Lung (tissue), 12 donors: Measurements from ENCODE around the gene PAX1. TPM values are rescaled to one million over a fixed set of nuclear protein-coding genes. Genes with fewer than 3 reads are reported as not detected.

Source experiments
- ATAC-seq: fragments of 200-7000 bp; cut with Tn5 transposase; one replicate; pipeline ENCODE4 v1.9.1; 2020; ENCODE audit warnings: moderate number of reproducible peaks; ENCODE audit not compliant: insufficient read depth, low FRiP score
- DNase-seq, 3 donors: peaks; one replicate each; pipeline ENCODE4 v3.0.0-alpha.2; 2013 to 2017
- H3K27ac ChIP-seq, 2 donors: one replicate each; pipeline ENCODE4 v1.5.1; 2013; ENCODE audit warnings: mild to moderate bottlenecking in 2 of 2, moderate library complexity in 2 of 2, control low read depth in 1 of 2, inconsistent platforms in 1 of 2, low read depth in 1 of 2, low read length in 1 of 2
- H3K27me3 ChIP-seq, 3 donors: one replicate each; pipeline ENCODE4 v1.5.1; 2013; ENCODE audit warnings: low read length in 2 of 3; ENCODE audit not compliant: control insufficient read depth in 3 of 3, insufficient read depth in 3 of 3
- H3K36me3 ChIP-seq, 4 donors: one replicate each; pipeline ENCODE4 v1.5.1; 2013; ENCODE audit warnings: low read length in 4 of 4, mild to moderate bottlenecking in 1 of 4, moderate library complexity in 1 of 4; ENCODE audit not compliant: control insufficient read depth in 4 of 4, insufficient read depth in 4 of 4
- H3K4me1 ChIP-seq, 5 donors: one replicate each; pipeline ENCODE4 v1.5.1; 2013; ENCODE audit warnings: low read length in 5 of 5, mild to moderate bottlenecking in 2 of 5, moderate library complexity in 1 of 5; ENCODE audit not compliant: control insufficient read depth in 5 of 5, insufficient read depth in 5 of 5
- H3K4me3 ChIP-seq: one replicate; pipeline ENCODE4 v1.5.1; 2013; ENCODE audit warnings: mild to moderate bottlenecking, control low read depth, moderate library complexity
- H3K9ac ChIP-seq, 2 donors: one replicate each; pipeline ENCODE4 v1.5.1; 2013; ENCODE audit warnings: low read length in 2 of 2, control low read depth in 1 of 2; ENCODE audit not compliant: insufficient read depth in 1 of 2
- H3K9me3 ChIP-seq, 4 donors: one replicate each; pipeline ENCODE4 v1.5.1; 2013; ENCODE audit warnings: low read length in 3 of 4, mild to moderate bottlenecking in 1 of 4, moderate library complexity in 1 of 4; ENCODE audit not compliant: control insufficient read depth in 4 of 4, insufficient read depth in 3 of 4
- WGBS, 2 donors: extraction: QIAGEN DNeasy Blood & Tissue Kit; methylation state at CpG; one replicate each; pipeline ENCODE4 v1.1.7; 2013; 5-methylcytosine and 5-hydroxymethylcytosine counted together
- polyA plus RNA-seq, 2 donors: library from polyadenylated mRNA; stranded (reverse); fragments of 200-250 nt; gene quantifications; one replicate each; pipeline ENCODE4 v1.2.1, GENCODE V29; 2013
- total RNA-seq, 2 donors: library from RNA; depleted of rRNA in 1 of 2; stranded (reverse); fragments of >200 nt in 1 of 2; gene quantifications; one replicate each; pipeline ENCODE4 v1.2.1, GENCODE V29; 2014 to 2021
- TF ChIP-seq, protein P1 (sequence below): IDR thresholded peaks from 2 replicates; pipeline ENCODE4 v1.5.1; 2012; ENCODE audit warnings: mild to moderate bottlenecking; ENCODE audit errors: control extremely low read depth, extremely low read depth
- donor health status: control.
- donor health status: control.
- donor health status: Bipolar disorder and iron deficiency.
- donor health status: healthy.
- donor health status: DM: yes; HTN: yes; CAD: no.

PAX1 gene
- total and polyA plus RNA-seq, 4 donors, result 0.05 to 0.14 (median 0.06) TPM; not detected in 1

GRCh38 chr20:21710341-21710740 is 4.9 kb downstream of the PAX1 start:
- Histone ChIP-seq H3K9ac (no peak overlapping the region), H3K9me3 (peaks cover 0 to 16% (median 0%) of the 10 kb centered on the region in 4 donors), H3K4me1 (no peaks in the 10 kb centered on the region), H3K27ac (no peak overlapping the region), H3K36me3 (no peaks in the 10 kb centered on the region), H3K4me3 (no peak overlapping the region), H3K27me3 (peaks cover 36 to 93% (median 84%) of the 10 kb centered on the region in 3 donors)
- DNase-seq, result no peak
- no peak for ATAC-seq
- TF ChIP-seq, protein P1, sequence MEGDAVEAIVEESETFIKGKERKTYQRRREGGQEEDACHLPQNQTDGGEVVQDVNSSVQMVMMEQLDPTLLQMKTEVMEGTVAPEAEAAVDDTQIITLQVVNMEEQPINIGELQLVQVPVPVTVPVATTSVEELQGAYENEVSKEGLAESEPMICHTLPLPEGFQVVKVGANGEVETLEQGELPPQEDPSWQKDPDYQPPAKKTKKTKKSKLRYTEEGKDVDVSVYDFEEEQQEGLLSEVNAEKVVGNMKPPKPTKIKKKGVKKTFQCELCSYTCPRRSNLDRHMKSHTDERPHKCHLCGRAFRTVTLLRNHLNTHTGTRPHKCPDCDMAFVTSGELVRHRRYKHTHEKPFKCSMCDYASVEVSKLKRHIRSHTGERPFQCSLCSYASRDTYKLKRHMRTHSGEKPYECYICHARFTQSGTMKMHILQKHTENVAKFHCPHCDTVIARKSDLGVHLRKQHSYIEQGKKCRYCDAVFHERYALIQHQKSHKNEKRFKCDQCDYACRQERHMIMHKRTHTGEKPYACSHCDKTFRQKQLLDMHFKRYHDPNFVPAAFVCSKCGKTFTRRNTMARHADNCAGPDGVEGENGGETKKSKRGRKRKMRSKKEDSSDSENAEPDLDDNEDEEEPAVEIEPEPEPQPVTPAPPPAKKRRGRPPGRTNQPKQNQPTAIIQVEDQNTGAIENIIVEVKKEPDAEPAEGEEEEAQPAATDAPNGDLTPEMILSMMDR, result no peak
- WGBS, 2 donors, result 6 to 10% methylated on average over 3 of the region's 3 CpGs

DNA sequence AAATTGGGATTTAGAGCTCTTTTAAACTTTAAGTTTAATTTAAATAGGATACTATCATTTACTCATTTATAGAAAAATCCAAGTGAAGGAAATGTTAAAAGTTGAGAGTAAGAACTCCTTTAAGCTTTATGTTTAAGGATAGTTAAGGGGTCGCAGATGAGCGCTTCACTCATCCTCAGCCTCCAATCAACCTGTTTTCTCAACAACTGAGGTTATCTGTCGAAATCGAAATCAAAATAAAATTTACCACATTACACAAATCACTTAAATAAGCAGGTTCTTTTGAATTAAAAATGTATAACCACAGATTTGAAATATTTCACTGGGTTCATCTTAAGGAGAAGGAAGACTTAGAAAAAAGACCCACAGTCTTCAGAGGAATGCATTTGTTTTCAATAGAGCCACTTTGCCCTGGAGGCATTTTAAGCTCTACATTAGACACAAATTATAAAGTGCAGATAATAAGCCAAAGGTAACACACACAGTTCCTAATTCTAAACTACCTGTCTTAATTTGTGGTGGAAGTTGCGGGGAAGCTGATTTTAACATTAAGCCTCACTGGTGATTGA is 5.5 kb downstream of the PAX1 start:
- ATAC-seq (no peak), DNase-seq (no peak)
- Histone ChIP-seq H3K4me3 (no peak overlapping the region), H3K36me3 (no peaks in the 10 kb centered on the region), H3K27me3 (peaks cover 30 to 95% (median 90%) of the 10 kb centered on the region in 3 donors), H3K27ac (no peak overlapping the region), H3K4me1 (no peaks in the 10 kb centered on the region), H3K9me3 (peaks cover 0 to 16% (median 0%) of the 10 kb centered on the region in 4 donors), H3K9ac (no peak overlapping the region)
- TF ChIP-seq, protein P1, result no peak
- WGBS, 2 donors, result 21 to 24% methylated on average over 5 of the region's 5 CpGs

- DNase-seq, result no peak
- H3K27me3 ChIP-seq, result peaks cover 19 to 96% (median 91%) of the 10 kb centered on the region in 3 donors
- TF ChIP-seq, protein P1, result no peak
These were observed 7.1 kb downstream of the PAX1 start for GRCh38 chr20:21712443-21713059.

More at GRCh38 chr20:21712443-21713059, 7.1 kb downstream of the PAX1 start:
- no peak for ATAC-seq
- no peak overlapping the region for H3K4me3 ChIP-seq
- no peak overlapping the region for H3K9ac ChIP-seq
- peaks cover 0 to 13% (median 0%) of the 10 kb centered on the region in 4 donors for H3K9me3 ChIP-seq
- 6 to 7% methylated on average over 17 of the region's 17 CpGs for WGBS, 2 donors
- H3K36me3 ChIP-seq, result no peaks in the 10 kb centered on the region
- H3K4me1 ChIP-seq, result no peaks in the 10 kb centered on the region
- H3K27ac ChIP-seq, result no peak overlapping the region
